NCI-H1694 treated with DMSO at 0.1 percent for 48 hours (cell line): ENCODE results near the gene XRRA1.
A peak's percentile ranks its signal among the peaks of the same experiment; 100 is the strongest.
"Not testable (repeated sequence)": the region's sequence is repeated elsewhere in the genome, so short reads cannot be mapped to it uniquely, and the experiment has no call there.

Source experiments
- DNase-seq: peaks from one replicate; lab custom pipeline; 2025; lab: John Stamatoyannopoulos, UW

Gene XRRA1

DNA sequence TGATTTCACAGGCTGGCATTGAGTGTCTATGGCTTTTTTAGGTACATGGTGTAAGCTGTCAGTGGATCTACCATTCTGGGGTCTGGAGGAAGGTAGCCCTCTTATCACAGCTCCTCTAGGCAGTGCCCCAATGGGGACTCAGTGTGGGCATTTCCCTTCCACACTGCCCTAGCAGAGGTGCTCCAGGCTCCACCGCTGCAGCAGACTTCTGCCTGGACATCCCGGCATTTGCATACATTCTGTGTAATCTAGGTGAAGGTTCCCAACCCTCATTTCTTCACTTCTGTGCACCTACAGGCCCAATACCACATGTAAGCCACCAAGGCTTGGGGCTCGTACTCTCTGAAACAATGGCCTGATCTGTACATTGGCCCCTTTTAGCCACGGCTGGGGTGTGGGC is 122.0 kb downstream of the XRRA1 start:
- no peak for DNase-seq

DNA sequence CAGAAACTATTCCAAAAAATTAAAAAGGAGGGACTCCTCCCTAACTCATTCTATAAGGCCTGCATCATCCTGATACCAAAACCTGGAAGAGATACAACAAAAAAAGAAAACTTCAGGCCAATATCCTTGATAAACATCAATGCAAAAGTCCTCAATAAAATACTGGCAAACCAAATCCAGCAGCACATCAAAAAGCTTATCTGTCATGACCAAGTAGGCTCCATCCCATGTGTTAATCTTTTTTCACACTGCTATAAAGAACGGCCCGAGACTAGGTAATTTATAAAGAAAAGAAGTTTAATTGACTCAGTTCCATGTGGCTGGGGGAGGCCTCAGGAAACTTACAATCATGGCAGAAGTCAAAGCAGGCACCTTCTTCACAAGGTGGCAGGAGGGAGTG is 123.3 kb downstream of the XRRA1 start:
- DNase-seq, result not testable (repeated sequence)

DNA sequence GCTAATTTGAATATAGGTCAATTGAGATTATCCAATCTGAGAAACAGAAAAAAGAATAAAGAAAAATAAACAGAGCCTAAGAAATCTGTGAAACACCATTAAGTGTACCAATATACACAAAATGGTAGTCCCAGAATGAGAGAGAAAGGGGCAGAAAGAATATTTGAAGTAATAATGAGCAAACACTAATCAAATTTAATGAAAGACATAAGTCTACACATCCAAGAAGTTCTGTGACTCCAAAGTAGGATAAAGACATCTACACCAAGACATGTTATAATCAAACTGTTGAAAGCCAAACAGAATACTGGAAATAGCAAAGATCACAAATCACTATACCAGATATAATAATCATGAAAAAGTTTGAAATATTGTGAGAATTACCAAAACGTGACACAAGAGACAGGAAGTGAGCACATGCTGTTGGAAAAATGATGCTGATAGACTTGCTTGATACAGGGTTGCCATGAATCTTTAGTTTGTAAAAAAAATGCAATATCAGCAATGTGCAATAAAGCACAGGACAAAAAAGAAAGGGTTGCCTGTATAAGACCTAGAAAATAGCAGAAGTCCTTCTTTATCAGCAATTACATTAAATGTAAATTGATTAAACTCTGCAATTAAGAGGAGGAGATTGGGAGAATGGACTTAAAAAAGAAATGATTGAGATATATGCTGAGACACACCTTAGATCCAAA is 124.5 kb downstream of the XRRA1 start:
- no peak for DNase-seq

DNA sequence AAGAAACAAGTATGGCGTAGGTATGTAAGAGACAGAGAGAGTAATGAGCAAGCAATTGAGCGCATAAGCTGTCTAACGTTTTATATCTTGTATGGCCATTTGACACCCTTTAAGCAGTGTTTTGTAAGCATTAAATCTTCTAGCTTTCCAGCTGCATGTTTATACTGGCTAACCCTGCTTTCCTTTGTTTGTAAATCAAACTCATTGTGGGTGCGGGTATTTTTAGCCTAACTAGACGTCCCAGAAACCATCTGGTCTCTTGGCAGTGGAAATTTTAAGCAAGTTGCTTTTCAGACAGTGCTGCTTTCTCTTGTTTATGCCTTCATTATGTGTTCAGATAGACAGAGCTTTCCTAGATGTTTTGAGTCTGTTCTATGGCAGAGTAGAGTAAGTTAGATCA is 126.7 kb downstream of the XRRA1 start:
- peak; percentile 19 for DNase-seq

DNA sequence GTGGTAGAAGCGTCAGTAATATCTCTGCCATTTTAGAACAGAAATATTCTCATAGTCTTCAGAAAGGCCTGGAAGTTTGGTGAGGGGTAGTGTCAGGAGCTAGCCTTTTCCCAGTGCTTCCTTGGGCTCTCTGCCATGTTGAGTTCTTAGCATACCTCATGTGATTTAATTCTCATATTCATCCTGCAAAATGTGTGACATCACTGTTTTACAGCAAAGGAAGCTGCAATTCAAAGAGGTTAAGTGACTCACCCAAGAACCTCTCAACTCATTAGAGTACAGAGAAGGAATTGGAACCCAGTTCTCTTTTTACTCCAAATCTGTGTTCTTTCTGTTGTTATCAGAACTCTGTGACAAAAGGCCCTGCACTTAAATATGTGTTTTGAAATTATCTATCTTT is 128.1 kb downstream of the XRRA1 start:
- no peak for DNase-seq

DNA sequence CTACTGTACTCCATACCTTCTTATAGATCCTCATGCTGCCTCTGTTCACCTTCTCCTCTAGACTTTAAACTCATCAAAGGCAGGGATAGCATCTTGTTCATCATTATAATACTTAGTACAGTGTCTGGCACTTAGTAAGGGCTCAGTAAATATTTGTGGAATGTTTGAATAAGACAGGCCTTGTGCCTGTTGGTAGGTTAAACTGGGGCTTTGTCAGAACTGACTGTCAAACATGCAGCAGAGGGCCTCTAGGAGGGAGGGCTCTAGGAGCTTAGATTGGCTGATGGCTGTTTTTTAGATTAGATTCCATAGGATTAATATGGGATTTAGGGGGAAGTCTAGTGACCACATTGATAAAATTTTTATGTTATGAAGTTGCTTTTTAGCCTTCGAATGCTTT is 129.5 kb downstream of the XRRA1 start:
- DNase-seq, result no peak

DNA sequence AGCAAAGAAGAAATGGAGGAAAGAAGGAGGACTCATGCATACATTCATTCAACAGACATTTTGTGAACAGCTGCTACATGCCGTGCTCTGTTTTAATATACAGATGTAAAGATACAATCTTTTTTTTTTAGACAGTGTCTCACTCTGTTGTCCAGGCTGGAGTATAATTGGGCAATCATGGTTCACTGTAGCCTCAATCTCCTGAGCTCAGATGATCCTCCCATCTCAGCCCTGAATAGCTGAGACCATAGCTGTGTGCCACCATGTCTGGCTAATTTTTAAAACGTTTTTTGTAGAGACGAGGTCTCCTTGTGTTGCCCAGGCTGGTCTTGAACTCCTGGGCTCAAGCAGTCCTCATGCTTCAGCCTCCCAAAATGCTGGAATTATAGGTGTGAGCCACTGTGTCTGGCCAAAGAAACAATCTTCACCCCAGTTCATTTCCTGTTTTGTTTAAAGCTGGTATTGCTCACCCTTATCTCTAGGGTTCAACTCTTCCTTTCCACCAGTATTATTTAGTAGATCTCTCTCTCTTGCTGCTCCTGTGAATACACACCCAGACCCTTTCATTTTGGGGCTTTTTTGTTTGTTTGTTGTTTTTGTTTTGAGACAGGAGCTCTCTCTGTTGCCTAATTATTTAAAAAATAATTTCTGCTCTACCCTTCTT is 130.5 kb downstream of the XRRA1 start:
- no peak for DNase-seq

DNA sequence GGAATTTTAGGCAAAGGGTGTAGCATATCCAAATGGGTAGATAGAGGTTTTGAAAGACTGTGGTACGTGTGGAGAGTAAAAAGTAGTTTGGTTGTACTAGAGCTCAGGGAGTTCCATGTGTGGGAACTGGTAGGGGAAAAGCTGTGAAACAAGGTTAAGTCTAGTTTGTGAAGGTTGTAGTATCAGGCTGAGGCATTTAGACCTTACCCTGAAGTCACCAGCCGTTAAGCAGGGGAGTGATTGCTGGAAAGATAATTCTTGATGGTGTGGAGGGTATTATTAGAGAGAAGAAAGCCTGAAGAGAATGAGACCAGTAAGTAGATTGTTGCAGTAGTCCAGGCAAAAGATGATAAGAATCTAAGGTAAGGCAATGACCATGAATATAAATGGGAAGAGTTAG is 132.2 kb downstream of the XRRA1 start:
- DNase-seq, result no peak

DNA sequence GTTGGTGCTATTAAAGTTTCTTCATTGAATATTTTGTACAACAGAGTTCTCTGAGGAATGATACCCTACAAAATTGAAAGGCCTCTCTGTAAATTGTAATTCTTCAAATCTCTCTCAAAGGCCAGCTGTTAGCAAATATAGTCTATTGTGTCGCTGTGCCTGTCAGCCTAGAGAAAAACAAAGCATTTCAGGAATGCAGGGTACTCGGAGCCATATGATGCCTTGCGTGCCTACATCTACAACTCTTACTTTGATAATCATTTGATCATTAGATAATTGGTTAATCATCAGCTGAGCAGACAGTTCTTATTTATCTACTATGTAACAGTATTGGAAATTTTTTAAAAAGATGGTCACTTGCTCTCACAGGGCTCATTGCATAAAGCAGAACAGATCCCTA is 132.9 kb downstream of the XRRA1 start:
- no peak for DNase-seq

DNA sequence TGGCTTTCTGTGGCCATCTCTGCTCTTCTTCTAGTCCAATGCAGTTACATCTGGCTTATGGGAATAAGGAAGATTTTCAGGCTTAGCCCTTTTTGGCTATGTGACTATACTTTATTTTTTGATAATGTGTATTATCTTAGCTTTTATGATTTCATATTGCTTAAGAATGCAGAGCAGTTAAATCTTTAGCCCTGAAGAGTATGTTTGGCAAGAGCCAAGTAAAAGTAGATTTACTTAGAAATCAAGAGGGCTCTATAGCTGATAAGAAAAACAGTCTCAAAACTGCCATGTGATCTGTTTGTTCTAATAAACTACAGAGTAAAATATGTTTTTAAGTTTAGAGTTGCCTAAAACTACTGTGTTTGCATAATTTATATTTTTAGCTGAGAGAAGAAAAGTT is 139.1 kb downstream of the XRRA1 start:
- DNase-seq, result no peak

DNA sequence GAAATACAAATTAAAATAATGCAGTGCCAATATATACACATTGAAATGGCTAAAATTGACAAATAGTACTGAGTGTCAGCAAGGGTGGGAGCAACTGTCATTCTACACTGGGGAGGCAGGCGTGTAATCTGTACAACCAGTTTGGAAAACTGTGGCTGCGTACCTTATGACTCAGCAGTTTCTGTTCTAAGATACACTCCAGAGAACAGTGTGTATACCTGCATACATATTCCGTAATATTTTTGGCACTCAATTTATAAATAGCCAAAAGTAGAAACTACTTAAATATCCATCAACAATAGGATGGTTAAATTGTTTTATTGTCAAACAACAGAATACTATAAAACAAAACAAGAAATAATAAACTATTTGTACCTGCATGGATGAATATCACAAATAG is 142.6 kb downstream of the XRRA1 start:
- no peak for DNase-seq

DNA sequence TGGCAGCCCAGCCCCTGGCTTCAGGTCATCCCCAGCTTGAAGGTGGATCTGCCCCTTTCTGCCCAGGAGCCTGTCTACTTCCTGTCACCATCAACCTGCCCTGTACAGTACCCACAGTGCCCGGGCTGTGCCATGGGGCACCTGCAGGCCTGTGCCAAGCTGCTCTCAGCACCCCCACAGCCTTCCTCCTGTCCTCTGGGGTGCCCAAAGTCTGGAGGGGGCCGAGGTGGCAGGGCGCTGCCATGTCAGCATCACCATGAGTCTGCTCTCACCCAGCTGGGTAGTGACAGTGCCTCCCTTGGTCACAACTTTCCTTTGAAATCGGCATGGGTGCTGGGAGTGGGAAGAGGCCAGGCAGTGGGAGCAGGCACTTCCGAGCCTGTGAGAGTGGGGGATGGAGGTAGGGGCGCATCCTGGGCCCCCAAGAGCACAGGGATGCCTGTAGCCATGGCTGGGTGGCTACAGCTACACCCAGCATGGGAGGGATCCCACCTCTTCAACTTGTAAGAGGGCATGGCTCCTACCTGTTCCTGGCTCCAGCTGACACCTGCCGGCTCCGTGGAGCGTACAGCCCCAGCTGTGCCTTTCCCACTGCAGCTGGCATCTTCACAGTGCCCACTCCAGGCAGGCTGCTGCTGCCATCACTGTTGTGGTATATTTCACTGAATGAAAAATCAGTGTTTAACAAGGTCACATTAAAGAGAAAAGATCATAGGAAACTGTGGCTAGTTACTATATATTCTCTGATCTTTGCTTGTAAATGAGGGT is 157.4 kb downstream of the XRRA1 start:
- no peak for DNase-seq
